Stimulated activated CD4-positive, alpha-beta T cell treated with anti-CD3 and anti-CD28 coated beads, TNF-alpha, amount 100 ng/mL, for 1 hour (primary cell): ENCODE results near the gene LRRC32.

Experiments used
- DNase-seq, 3 donors: peaks; one replicate each; pipeline ENCODE4 v3.0.0-alpha.2; 2020; ENCODE audit warnings: low read depth in 3 of 3, low spot score in 1 of 3

The LRRC32 gene

DNA sequence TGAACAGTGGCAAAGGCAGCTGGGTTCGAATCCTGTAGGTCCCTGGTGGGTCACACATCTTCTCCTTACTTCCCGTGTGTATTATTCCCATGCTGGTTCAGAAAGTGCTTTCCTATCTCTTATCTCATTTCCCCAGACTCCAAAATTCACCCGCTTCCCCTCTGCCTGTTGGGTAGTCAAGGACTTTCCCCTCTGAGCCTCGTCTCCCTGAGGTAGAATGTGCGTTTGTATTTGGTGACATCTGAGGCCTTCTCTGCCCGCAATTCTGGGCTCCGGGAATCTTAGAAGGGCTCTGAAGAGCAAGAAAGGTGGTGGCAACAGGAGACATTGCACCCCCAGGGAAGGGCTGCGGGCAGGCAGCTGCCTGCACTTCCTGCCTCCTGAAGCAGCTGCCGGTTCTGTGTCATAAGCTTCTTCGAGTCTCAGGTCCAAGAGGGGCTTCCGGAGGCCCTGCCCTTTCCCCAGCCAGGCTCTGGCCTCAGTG is 5.9 kb downstream of the LRRC32 start:
- no peak for DNase-seq

DNA sequence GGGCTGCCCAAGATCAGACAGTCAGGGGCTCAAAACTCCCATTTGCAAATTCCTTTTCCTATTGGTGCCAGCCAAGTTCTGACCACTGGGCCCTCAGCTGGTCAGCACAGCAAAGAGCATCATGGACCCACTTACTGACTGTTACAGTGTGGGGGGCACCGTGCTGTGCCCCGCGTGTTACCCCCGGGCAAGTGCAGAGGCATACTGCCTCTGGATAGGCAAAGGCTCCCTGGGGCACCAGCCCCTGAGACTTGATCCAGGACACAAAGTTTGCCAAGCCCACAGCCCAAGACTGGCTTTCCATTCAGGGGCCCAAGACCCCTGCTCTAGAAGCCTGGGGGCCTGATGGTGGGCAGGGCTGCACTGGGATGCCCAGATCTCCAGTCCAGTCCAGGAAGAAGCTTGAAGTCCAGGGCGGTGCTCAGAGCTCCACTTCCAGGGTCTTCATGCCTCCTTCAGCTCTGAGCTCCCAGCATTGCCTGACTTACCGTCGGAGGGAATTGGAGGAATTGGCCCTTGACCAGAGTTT is 6.6 kb downstream of the LRRC32 start:
- no peak for DNase-seq

GRCh38 chr11:76663486-76663810 is 7.1 kb downstream of the LRRC32 start:
- DNase-seq: no peak

DNA sequence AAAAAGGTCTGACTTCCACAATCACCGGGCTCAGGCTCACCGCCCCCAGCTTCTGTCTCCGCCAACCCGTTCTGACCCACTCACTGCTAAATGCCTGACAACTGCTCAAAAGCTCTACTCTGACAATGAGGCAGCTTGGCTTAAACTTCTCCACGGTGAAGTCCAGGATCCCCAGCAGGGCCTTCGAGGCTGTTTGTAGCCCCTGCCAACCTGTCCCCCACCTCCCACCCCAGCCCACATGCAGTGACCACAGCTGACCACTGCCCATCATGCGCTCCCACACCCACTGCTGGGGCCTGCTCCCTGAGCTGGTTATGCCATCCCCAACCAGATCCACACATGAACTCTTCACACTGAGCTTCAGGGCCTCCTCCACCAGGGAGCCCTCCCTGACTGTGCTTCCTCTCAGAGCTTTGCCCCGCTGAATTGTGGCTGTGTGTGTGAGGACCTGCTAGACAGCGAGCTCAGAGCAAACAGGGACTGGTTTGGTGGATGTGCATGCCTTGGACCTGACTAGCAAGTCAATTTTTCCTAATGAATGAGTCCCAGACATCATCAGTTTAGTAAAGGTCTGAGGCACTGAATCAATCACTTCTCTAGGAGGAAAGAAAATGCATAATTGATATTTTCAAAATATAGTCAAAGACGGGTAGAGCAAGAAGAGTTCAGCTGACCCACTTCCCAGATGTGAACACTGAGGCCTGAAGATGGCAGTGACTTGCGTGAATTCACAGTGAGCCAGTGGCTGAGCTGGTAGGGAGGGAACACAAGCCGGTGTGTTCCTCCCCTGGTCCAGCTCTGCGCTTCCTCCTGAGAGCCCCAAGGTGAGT is 7.7 kb downstream of the LRRC32 start:
- DNase-seq: no peak

DNA sequence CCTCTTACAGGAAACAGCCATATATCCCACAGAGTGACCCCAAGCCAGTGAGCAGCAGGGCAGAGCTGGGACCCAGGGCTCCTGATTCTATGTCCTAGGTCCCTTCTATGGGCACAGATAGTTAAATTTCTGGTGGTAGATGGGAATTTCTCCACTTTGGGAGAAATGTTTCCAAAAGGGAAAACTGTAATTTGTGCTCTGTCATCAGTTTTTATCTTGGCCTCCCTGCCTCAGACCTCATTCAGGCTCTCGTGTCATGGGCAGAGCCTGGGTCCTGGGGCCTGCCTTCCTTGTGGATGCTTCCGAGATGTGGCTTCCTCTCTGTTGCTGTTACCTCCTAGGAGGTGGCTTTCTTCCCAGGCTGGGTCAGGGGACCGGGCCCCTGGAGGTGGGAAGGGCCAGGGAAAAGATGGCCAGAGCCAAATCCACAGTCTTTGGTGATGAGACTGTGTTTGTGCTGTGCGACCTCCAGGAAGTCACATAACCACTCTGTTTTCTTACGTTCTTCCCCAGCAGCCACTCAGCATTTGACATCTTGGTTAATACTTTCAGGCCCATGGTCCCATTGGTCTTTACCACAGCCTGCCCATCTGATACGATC is 8.6 kb downstream of the LRRC32 start:
- DNase-seq: no peak

DNA sequence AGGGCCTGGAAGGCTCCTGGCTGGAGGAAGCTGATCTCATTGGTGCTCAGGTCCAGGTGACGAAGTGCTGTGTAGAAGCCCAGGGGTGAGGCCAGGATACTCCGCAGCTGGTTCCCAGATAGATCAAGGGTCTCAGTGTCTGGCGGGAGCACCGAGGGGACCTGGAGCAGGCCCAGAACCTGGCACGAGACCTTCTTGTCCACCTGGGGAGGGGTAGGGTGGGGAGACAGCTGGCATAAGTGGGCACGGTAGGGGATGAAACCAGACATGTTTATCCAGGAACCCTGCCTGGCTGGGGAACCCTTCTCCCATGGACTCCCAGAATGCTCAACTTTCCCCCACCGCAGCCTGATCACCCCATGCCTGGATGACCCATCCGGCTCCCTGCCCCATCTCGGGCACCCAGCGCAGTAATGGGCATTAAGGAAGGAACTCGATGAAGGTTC is 9.2 kb downstream of the LRRC32 start:
- no peak for DNase-seq

DNA sequence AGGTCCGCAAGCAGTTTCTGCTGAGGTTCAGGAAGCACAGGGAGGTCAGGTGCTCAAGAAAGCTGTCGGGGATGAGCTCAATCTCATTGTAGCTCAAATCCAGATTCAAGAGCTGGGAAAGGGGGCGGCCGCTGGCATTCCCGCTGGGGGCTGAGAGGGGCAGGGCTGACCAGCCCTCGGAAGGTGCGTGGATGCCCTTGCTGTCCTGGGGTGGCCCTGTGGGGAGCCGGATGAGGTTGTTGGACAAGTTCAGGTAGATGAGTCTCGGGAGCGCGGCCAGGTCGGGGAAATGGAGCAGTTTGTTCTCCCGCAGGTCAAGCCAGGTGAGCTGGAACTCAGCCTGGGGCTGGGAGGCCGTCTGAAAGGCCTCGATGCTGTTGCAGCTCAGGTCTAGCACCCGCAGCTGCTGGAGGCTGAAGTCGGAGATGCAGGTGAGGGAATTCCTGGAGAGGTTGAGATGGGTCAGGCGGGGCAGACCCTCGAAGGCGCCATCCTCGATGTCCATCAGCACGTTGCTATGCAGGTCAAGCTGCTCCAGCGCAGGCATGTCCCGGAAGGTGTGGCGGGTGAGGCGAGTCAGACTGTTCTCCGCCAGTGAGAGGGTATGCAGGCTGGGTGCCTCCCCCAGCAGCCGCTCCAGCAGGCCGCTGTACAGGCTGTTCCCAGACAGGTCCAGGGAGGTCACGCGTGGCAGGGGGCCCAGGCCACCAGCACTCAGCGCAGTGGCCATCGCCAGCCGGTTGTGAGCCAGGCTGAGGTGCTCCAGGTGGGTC is 9.8 kb downstream of the LRRC32 start:
- DNase-seq: no peak

DNA sequence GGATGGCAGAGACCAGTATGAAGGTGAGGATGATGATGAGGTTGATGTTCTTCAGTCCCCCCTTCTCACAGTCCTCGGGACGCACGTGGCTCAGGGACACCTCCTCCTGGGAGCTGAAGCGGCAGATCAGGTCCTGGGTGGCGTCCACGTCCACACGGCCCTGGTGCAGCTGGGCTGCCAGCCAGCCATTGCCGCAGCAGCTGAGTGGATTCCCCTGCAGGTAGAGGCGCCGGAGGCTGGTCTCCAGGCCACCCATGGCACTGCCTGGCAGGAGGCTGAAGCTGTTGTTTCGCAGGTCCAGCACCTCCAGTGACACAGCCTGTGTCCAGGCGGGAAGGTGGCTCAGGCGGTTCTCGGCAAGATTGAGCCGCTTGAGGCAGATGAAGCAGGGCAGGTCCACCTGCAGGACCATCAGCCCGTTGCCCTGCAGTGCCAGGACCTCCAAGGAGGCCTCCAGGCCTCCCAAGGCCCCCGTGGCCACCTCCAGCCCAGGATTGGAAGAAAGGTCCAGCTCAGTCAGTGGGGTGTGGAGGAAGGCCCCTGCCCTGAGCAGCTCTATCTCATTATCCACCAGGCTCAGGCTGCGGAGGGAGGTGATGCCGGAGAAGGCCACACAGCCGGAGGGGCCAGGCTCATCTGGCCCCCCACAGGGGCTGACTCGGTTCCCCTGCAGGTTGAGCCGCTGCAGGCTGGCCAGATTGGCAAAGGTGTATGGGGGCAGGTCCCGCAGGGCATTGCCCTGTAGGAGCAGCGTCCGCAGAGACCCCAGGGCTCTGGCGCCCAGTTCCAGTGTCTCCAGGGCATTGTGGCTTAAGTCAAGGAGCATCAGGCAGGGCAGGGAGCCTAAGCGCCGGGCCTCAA is 10.6 kb downstream of the LRRC32 start:
- no peak for DNase-seq

DNA sequence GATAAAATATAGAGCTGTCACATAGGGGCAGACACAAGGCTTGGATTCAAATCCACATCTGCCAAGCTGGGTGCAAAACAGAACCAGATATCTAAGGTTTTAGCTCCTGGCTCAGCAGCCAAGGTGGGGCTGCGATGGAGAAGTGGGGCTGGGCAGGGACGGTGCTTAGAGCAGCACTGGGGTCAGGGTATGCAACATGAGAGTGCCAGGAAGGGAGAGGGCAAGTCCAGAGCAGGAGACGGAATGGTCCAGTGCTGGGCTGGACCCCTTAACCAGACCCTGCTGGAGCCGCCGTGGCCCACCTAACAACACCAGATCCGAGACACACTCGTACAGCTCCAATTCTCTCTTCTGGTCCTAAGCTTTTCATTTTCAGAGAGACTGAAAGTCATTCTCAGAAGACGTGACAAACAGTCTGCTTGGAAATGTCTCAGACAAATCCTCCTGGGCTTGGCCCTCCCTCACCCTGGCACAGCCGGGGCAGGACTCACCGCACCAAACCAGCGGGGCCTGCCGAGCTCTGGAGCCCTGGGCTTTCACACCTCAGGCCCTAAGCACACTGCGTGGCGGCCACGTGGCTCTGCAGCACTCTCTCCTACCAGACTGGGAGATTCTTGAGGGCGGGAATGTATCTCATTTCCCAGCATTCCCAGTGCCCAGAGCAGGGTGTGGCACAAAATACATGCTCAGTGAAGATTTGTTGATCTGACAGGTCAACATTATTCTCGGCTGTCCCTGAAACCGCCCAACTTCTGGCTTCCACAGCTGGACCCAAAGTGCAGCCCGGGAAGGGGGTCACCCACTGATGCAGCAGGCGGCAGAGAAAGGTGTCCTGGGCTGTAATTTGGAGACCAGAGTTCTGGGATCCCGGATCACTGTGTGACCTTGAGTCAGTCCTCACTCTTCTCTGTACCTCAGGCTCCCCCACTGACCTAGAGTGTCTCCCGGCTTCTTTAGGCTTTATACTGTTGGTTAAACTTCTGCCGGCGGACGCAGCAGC is 11.6 kb downstream of the LRRC32 start:
- no peak for DNase-seq

DNA sequence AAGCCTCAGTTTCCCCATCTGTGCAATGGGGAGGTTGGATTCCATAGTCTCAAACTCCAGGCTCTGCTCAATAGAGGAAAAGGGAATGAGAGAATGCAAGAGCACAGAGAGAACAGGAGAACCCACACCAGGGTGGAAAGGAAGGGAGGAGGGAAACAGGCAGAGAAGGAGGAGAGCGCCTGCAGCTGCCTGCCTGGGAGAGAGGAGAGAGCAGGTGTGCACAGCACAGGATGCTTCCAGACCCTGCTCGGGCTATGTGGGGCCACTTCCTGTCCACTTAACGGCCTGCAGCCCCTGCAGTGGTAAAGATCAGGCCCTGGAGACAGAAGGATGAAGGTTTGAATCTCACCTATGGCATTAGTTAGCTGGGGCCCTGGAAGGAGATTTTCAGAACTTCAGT is 12.3 kb downstream of the LRRC32 start:
- no peak for DNase-seq

DNA sequence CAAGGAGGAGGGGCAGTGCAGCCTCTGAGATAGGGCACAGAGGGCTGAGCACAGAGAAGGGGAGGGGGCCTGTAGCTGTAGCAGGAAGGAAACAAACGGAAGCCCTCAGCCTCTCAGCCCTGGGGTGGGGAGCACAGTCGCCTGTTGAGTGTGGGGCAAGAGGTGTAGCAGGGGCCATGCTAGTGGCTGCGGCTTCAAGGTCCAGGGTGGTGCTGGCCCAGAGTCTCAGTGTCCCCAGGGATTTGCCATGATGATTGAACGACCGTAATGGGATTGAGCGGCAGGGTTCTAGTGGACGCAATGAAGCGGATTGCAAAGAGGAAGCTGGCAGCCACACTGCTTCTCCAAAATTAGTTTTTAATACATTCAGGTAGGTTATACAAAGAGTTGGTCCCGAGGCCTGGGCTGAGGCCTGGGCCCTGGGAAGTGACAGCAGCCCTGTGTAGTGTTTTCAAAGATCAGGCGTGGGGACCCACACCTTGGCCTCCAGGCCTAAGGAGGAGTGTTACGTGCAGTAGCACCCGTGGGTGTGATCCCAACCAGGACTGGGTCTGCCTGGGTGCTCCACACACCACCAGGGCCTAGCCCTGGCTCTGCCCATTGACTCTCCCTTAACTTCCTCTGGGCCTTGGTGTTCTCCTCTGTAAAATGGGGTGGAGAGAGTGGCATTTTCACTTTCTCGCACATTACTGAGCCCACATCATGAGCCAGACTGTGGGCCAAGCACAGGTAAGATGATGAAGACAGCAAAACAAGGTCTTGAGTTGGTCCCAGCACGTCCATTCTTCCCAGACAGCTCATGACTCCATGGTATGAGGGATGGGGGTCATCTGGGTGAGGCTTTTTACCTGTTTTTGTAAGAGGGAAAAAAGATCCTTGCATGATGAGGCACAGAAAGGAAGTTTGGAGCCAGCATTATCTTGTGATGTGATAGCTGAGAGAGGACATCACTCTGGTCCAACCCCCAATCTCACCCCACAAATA is 13.1 kb downstream of the LRRC32 start:
- no peak for DNase-seq

GRCh38 chr11:76656571-76657081 is 13.9 kb downstream of the LRRC32 start:
- DNase-seq: no peak

DNA sequence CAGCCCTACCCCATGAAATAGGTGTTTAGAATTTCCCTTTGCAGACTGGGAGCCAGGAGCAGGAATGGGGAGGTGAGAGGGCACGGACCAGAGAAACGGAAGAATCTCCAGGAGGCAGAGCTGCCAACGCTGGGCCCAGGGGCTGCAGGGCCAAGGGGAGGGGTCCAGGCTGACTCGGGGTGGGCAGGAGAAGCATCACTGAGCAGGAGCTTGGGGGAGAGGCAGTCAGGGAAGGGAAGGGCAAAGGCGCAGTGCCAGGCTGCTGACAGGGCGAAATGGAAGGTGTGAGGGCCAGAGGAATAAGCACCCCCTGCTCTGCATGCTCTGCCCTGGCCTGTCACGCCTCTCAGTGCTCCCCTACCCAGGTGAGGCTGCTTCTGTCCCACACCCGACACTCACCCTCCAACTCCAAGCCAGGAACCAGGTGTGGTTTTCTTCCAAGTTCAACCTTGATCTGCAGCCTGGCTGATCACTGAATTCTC is 14.5 kb downstream of the LRRC32 start:
- DNase-seq: no peak

- DNase-seq: no peak
Measured at GRCh38 chr11:76655501-76656049, 15.0 kb downstream of the LRRC32 start.

- DNase-seq: no peak
Measured at GRCh38 chr11:76654980-76655379, 15.6 kb downstream of the LRRC32 start.

DNA sequence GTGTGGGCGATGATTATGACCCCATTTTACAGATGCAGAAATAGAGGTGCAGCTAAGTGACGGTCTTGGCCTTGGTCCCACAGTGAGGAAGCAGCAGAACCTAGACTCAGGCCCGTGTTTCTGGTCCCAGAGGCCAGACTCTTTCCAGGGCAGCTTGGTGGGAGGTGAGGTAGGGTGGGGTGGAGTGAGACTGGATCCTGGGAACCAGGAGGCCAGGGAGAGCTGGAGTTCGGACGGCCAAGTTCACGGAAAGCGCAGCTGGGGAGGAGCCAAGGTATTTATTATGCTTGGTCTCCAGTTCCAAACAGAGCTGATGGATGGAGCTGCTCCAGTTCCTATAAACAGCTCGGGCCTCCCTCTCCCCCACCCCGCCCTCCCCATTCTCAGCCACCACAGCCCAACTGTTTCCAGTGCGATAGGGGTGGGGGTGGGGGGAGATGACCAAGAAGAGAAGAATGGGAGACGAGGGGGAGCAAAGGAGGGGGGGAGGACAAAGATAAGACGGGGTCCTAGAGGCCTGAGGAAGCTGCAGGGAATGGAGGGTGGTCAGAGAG is 16.2 kb downstream of the LRRC32 start:
- DNase-seq: no peak

- DNase-seq: no peak
Measured at GRCh38 chr11:76653674-76654284, 16.8 kb downstream of the LRRC32 start.
